Measurements from ENCODE around the gene ST7. TPM values are rescaled to one million over a fixed set of nuclear protein-coding genes. Genes with fewer than 3 reads are reported as not detected.

ST7 gene
- total and polyA plus RNA-seq, 5 donors from 2014 or later, result 7.3 to 15.5 (median 9.9) TPM

GRCh38 chr7:117200786-117201458 is 247.6 kb downstream of the ST7 start:
- Mint-ChIP-seq H3K4me1 (no peaks in the 10 kb centered on the region), H3K36me3 (peaks cover 9% of the 10 kb centered on the region), H3K27ac (no peak overlapping the region), H3K9me3 (no peaks in the 10 kb centered on the region), H3K4me3 (no peak overlapping the region), H3K27me3 (no peaks in the 10 kb centered on the region)
- Histone ChIP-seq H3K27ac (ENCODE audit: insufficient read depth, low read length, poor library complexity, severe bottlenecking) (no peak overlapping the region), H3K36me3 (ENCODE audit: control insufficient read depth, insufficient read depth, low read length) (no peaks in the 10 kb centered on the region), H3K27me3 (ENCODE audit: control insufficient read depth, insufficient read depth, low read length) (no peaks in the 10 kb centered on the region), H3K4me1 (ENCODE audit: control insufficient read depth, insufficient read depth, low read length, poor library complexity, severe bottlenecking) (no peaks in the 10 kb centered on the region), H3K4me3 (ENCODE audit: low read depth, low read length) (no peak overlapping the region), H3K9me3 (ENCODE audit: control insufficient read depth in 2 of 2, low read length in 2 of 2) (no peaks in the 10 kb centered on the region)
- DNase-seq, result no peak
- ATAC-seq (ENCODE audit: low read depth in 2 of 2), result no peak

- peaks cover 0 to 2% (median 0%) of the 10 kb centered on the region in 4 donors for H3K4me1 Mint-ChIP-seq
- H3K4me3 Mint-ChIP-seq, result no peak overlapping the region
- DNase-seq (no peak), ATAC-seq (ENCODE audit: low read depth in 2 of 2) (no peak)
- H3K4me3 ChIP-seq (ENCODE audit: low read depth, low read length), result no peak overlapping the region
- H3K9me3 Mint-ChIP-seq, result no peaks in the 10 kb centered on the region
- no peak overlapping the region for H3K27ac ChIP-seq (ENCODE audit: insufficient read depth, low read length, poor library complexity, severe bottlenecking)
- no peaks in the 10 kb centered on the region for H3K4me1 ChIP-seq (ENCODE audit: control insufficient read depth, insufficient read depth, low read length, poor library complexity, severe bottlenecking)
- no peak overlapping the region for H3K27ac Mint-ChIP-seq
- H3K27me3 Mint-ChIP-seq, result no peaks in the 10 kb centered on the region
- no peaks in the 10 kb centered on the region for H3K36me3 ChIP-seq (ENCODE audit: control insufficient read depth, insufficient read depth, low read length)
- H3K9me3 ChIP-seq (ENCODE audit: control insufficient read depth in 2 of 2, low read length in 2 of 2), result no peaks in the 10 kb centered on the region
- H3K36me3 Mint-ChIP-seq, result peaks cover 9% of the 10 kb centered on the region
- H3K27me3 ChIP-seq (ENCODE audit: control insufficient read depth, insufficient read depth, low read length), result no peaks in the 10 kb centered on the region
Observed at GRCh38 chr7:117202511-117202910, 249.2 kb downstream of the ST7 start.

DNA sequence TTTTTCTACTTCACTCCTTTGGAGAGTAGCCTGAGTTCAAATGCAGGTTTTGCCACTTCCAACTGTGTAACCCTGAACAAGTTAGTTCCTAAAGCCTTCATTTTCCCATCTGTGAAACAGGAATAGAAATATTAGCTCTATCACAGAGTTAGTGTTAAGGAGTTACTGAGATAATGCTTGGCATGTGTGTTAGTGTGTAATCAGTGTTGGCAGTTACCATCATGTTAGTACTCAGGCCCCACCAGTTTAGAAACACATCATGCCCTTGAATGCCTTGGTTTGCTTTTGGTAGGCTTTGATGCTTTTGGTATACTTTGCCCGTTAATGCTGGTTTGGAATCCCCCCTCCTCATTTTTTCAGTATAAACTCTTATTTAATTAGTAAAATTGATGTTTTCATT is 249.9 kb downstream of the ST7 start:
- H3K9me3 ChIP-seq (ENCODE audit: control insufficient read depth in 2 of 2, low read length in 2 of 2), result no peaks in the 10 kb centered on the region
- Mint-ChIP-seq H3K9me3 (no peaks in the 10 kb centered on the region), H3K27me3 (no peaks in the 10 kb centered on the region)

DNA sequence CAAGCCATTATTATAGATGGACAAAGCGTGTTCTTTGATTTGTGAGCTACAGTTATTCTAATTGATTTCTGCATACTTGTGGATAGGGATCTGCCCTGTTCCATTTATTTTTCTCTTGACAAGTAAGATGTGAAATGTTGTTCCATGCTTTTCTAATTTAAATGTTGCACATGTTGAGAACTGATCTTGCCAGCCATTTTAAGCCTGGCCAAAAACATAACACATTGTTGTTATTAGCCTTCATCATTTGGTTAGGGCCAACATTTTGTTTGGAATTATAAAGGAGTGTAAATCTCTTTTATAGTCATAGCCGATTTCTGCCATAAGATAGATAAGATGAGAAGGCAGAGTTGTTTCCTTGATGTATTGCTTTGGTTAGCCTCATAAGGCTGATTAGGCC is 252.6 kb downstream of the ST7 start:
- no peaks in the 10 kb centered on the region for H3K4me1 ChIP-seq (ENCODE audit: control insufficient read depth, insufficient read depth, low read length, poor library complexity, severe bottlenecking)
- Mint-ChIP-seq H3K4me1 (peaks cover 0 to 2% (median 0%) of the 10 kb centered on the region in 4 donors), H3K27me3 (no peaks in the 10 kb centered on the region), H3K9me3 (no peaks in the 10 kb centered on the region), H3K27ac (no peak overlapping the region), H3K36me3 (peaks cover 13% of the 10 kb centered on the region), H3K4me3 (no peak overlapping the region)
- H3K9me3 ChIP-seq (ENCODE audit: control insufficient read depth in 2 of 2, low read length in 2 of 2), result no peaks in the 10 kb centered on the region
- ATAC-seq (ENCODE audit: low read depth in 2 of 2) (no peak), DNase-seq (no peak)
- no peak overlapping the region for H3K27ac ChIP-seq (ENCODE audit: insufficient read depth, low read length, poor library complexity, severe bottlenecking)
- no peak overlapping the region for H3K4me3 ChIP-seq (ENCODE audit: low read depth, low read length)
- H3K36me3 ChIP-seq (ENCODE audit: control insufficient read depth, insufficient read depth, low read length), result no peaks in the 10 kb centered on the region
- no peaks in the 10 kb centered on the region for H3K27me3 ChIP-seq (ENCODE audit: control insufficient read depth, insufficient read depth, low read length)

More for the DNA sequence above, 249.9 kb downstream of the ST7 start:
- Histone ChIP-seq H3K4me3 (ENCODE audit: low read depth, low read length) (no peak overlapping the region), H3K4me1 (ENCODE audit: control insufficient read depth, insufficient read depth, low read length, poor library complexity, severe bottlenecking) (no peaks in the 10 kb centered on the region), H3K36me3 (ENCODE audit: control insufficient read depth, insufficient read depth, low read length) (no peaks in the 10 kb centered on the region), H3K27me3 (ENCODE audit: control insufficient read depth, insufficient read depth, low read length) (no peaks in the 10 kb centered on the region), H3K27ac (ENCODE audit: insufficient read depth, low read length, poor library complexity, severe bottlenecking) (no peak overlapping the region)
- H3K4me3 Mint-ChIP-seq, result no peak overlapping the region
- DNase-seq (no peak), ATAC-seq (ENCODE audit: low read depth in 2 of 2) (no peak)
- no peak overlapping the region for H3K27ac Mint-ChIP-seq
- H3K36me3 Mint-ChIP-seq, result peaks cover 9% of the 10 kb centered on the region
- peaks cover 0 to 2% (median 0%) of the 10 kb centered on the region in 4 donors for H3K4me1 Mint-ChIP-seq

DNA sequence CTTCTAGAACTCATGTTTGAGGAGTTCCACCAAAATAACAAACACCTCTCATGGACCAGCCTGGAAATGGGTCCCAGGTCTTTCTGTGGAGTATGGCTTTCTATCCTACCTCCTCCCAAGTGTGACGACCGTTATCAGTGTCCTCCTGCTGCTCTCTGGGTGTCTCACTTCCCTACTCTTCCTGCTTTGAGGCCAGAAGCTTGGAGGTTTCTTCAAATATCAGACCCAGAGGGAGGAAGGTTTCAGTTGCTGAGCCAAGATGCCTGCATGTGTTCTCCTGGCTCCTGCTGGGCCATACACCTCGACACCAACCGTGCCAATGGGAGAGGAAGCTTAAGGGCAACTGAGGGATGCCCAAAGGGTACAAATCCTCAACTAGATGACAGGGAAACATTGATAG is 255.0 kb downstream of the ST7 start:
- no peak overlapping the region for H3K4me3 Mint-ChIP-seq
- peaks cover 9% of the 10 kb centered on the region for H3K36me3 Mint-ChIP-seq
- no peaks in the 10 kb centered on the region for H3K9me3 Mint-ChIP-seq
- H3K4me3 ChIP-seq (ENCODE audit: low read depth, low read length), result no peak overlapping the region
- H3K4me1 Mint-ChIP-seq, result peaks cover 0 to 5% (median under 1%) of the 10 kb centered on the region in 4 donors
- DNase-seq (no peak), ATAC-seq (ENCODE audit: low read depth in 2 of 2) (no peak)
- no peak overlapping the region for H3K27ac ChIP-seq (ENCODE audit: insufficient read depth, low read length, poor library complexity, severe bottlenecking)
- H3K36me3 ChIP-seq (ENCODE audit: control insufficient read depth, insufficient read depth, low read length), result peaks cover 2% of the 10 kb centered on the region
- H3K4me1 ChIP-seq (ENCODE audit: control insufficient read depth, insufficient read depth, low read length, poor library complexity, severe bottlenecking), result no peaks in the 10 kb centered on the region
- H3K27me3 ChIP-seq (ENCODE audit: control insufficient read depth, insufficient read depth, low read length), result no peaks in the 10 kb centered on the region
- no peaks in the 10 kb centered on the region for H3K9me3 ChIP-seq (ENCODE audit: control insufficient read depth in 2 of 2, low read length in 2 of 2)
- no peaks in the 10 kb centered on the region for H3K27me3 Mint-ChIP-seq
- no peak overlapping the region for H3K27ac Mint-ChIP-seq

DNA sequence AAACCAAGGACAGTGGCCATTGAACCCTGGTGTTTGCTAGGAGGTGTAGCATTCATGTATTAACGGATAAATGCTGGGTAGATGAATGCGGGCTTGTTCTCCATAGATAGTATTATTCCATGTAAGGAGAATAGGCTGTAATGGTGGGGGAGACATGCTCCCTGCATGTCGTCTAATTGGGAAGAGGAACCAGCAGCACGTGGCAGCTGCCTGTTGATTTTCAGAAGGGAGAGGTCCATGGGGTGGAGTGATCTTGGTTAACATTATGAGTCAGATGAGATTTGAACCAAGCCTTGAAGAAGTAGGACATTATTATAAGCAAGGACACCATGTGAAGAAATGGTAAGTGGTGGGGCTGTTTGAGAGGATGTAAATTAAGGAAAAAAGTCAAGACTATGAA is 257.1 kb downstream of the ST7 start:
- H3K9me3 Mint-ChIP-seq, result no peaks in the 10 kb centered on the region
- H3K4me3 Mint-ChIP-seq, result no peak overlapping the region
- Histone ChIP-seq H3K27me3 (ENCODE audit: control insufficient read depth, insufficient read depth, low read length) (no peaks in the 10 kb centered on the region), H3K36me3 (ENCODE audit: control insufficient read depth, insufficient read depth, low read length) (peaks cover 2% of the 10 kb centered on the region), H3K4me1 (ENCODE audit: control insufficient read depth, insufficient read depth, low read length, poor library complexity, severe bottlenecking) (no peaks in the 10 kb centered on the region), H3K27ac (ENCODE audit: insufficient read depth, low read length, poor library complexity, severe bottlenecking) (no peak overlapping the region), H3K4me3 (ENCODE audit: low read depth, low read length) (no peak overlapping the region), H3K9me3 (ENCODE audit: control insufficient read depth in 2 of 2, low read length in 2 of 2) (no peaks in the 10 kb centered on the region)
- DNase-seq (no peak), ATAC-seq (ENCODE audit: low read depth in 2 of 2) (no peak)
- H3K27me3 Mint-ChIP-seq, result no peaks in the 10 kb centered on the region
- peaks cover 0 to 5% (median under 1%) of the 10 kb centered on the region in 4 donors for H3K4me1 Mint-ChIP-seq
- H3K36me3 Mint-ChIP-seq, result peaks cover 9% of the 10 kb centered on the region
- no peak overlapping the region for H3K27ac Mint-ChIP-seq

GRCh38 chr7:117210908-117211307 is 257.6 kb downstream of the ST7 start:
- H3K27ac ChIP-seq (ENCODE audit: insufficient read depth, low read length, poor library complexity, severe bottlenecking), result no peak overlapping the region
- DNase-seq (no peak), ATAC-seq (ENCODE audit: low read depth in 2 of 2) (no peak)
- H3K36me3 Mint-ChIP-seq, result peaks cover 9% of the 10 kb centered on the region
- no peak overlapping the region for H3K27ac Mint-ChIP-seq
- H3K27me3 ChIP-seq (ENCODE audit: control insufficient read depth, insufficient read depth, low read length), result no peaks in the 10 kb centered on the region
- no peaks in the 10 kb centered on the region for H3K9me3 Mint-ChIP-seq
- H3K27me3 Mint-ChIP-seq, result no peaks in the 10 kb centered on the region
- H3K4me1 ChIP-seq (ENCODE audit: control insufficient read depth, insufficient read depth, low read length, poor library complexity, severe bottlenecking), result no peaks in the 10 kb centered on the region
- H3K36me3 ChIP-seq (ENCODE audit: control insufficient read depth, insufficient read depth, low read length), result peaks cover 2% of the 10 kb centered on the region
- H3K4me3 ChIP-seq (ENCODE audit: low read depth, low read length), result no peak overlapping the region
- H3K4me3 Mint-ChIP-seq, result no peak overlapping the region
- peaks cover 0 to 5% (median under 1%) of the 10 kb centered on the region in 4 donors for H3K4me1 Mint-ChIP-seq
- no peaks in the 10 kb centered on the region for H3K9me3 ChIP-seq (ENCODE audit: control insufficient read depth in 2 of 2, low read length in 2 of 2)

GRCh38 chr7:117211614-117212013 is 258.3 kb downstream of the ST7 start:
- DNase-seq, result no peak
- Mint-ChIP-seq H3K27me3 (no peaks in the 10 kb centered on the region), H3K27ac (no peak overlapping the region), H3K4me3 (no peak overlapping the region), H3K4me1 (peaks cover 0 to 5% (median 0%) of the 10 kb centered on the region in 4 donors), H3K9me3 (no peaks in the 10 kb centered on the region), H3K36me3 (peaks cover 9% of the 10 kb centered on the region)
- no peaks in the 10 kb centered on the region for H3K9me3 ChIP-seq (ENCODE audit: control insufficient read depth in 2 of 2, low read length in 2 of 2)
- ATAC-seq (ENCODE audit: low read depth in 2 of 2), result no peak
- H3K4me3 ChIP-seq (ENCODE audit: low read depth, low read length), result no peak overlapping the region
- H3K4me1 ChIP-seq (ENCODE audit: control insufficient read depth, insufficient read depth, low read length, poor library complexity, severe bottlenecking), result no peaks in the 10 kb centered on the region
- H3K27me3 ChIP-seq (ENCODE audit: control insufficient read depth, insufficient read depth, low read length), result no peaks in the 10 kb centered on the region
- H3K27ac ChIP-seq (ENCODE audit: insufficient read depth, low read length, poor library complexity, severe bottlenecking), result no peak overlapping the region
- peaks cover 2% of the 10 kb centered on the region for H3K36me3 ChIP-seq (ENCODE audit: control insufficient read depth, insufficient read depth, low read length)

Measured in CD4-positive, CD25-positive, alpha-beta regulatory T cell (primary cell).